Measurements from ENCODE around the gene VSX1.
A peak's percentile ranks its signal among the peaks of the same experiment; 100 is the strongest.

Gene VSX1

DNA sequence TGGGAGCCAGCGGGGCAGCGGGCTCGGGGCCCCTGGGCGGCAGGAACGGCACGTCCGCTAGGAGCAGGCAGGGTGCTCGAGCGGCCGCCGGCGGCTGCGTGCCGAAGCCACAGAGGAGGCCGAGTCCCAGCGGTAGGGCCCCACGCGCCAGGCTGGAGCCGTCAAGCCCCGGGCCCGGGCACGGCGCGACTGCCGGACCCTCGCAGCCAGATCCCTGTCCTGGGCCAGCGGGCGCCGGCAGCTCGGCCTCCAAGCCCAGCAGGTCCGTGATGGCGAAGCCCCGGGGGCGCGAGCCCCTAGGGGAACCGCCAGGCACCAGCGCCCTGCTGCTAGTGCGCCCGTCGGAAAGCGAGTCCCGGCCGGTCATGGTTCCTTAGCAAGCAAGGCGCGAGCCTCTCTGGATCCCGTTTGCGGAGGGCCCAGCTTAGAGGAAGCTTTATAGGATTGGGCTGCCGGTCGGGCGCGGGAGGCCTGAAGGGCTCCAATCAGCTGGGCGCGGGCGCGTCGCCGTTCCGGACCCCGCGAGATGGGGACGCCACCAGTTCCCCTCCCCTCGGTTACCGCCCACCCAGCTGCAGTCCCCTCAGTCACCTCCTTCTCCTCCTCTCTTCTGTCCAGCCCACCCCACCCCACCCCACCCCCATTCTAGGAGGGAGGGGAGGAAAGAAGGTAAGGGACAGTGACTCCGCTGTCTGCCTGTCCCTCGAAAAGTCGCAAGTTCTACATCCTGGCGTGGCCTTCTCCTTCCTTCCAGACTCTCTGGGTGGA, at the start of gene VSX1:
TSS of gene VSX1 (minus strand) at position 412 of the 768 bp plus-strand sequence. CDS start at position 367, 45 bp downstream.
- DNase-seq (ENCODE audit: low read depth in 3 of 3) = no peak

DNA sequence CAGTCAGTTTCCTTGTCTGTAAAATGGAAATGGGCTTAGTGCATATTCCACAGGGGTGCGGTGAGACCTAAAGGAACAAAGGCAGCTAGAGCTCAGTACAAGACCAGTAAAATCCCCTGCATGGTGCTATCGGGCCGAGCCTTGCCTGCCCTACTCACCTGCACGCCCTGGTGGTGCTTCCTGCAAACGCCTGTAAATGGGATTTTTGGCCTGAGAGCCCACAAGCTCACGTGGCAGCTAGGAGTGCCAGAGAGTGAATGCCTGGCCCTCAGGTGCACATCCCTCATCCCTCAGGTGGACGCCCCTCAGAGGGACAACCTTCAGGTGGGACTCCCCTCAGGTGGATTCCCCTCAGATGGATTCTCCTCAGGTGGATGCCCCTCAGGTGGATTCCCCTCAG, 48.0 kb upstream of the VSX1 start:
- DNase-seq (ENCODE audit: low read depth in 3 of 3) = no peak

DNA sequence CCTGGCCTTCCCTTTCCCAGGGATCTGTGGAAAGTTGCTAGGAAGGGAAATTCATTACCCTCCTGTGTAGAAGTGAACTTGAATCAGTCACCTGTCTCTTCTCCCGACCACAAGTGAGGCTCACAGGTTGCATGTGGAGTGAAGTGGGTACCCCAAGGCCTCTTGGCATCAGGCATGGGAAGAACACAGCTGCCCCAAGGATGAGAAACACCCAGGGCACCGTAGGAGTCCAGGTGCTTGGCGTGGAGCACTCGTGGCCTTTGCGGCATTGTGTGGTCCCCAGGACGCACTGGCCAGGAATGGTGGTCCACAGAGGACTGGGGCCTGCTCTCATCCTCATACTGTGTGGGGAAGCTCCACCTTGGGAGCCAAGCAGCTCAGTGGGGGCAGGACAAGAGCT, 47.5 kb upstream of the VSX1 start:
- DNase-seq (ENCODE audit: low read depth in 3 of 3) = no peak

DNA sequence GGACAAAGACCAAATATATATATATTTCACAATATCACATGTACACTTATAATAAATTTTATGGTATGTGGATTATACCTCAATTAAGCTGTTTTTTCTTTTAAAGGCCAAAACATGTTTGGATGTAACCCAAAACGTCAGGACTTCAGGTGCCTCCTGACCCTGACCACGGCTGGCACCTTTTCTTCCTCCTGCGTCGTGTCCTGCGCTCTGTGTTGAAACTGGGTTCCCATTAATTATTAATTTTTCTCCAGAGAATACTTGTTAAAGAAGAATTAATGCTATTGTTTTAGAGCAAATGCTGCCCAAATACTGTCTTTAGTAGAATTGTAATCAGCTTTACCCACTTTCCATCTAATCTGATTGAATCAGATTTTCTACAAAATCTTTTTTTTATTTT, 46.7 kb upstream of the VSX1 start:
- DNase-seq (ENCODE audit: low read depth in 3 of 3) = no peak

DNA sequence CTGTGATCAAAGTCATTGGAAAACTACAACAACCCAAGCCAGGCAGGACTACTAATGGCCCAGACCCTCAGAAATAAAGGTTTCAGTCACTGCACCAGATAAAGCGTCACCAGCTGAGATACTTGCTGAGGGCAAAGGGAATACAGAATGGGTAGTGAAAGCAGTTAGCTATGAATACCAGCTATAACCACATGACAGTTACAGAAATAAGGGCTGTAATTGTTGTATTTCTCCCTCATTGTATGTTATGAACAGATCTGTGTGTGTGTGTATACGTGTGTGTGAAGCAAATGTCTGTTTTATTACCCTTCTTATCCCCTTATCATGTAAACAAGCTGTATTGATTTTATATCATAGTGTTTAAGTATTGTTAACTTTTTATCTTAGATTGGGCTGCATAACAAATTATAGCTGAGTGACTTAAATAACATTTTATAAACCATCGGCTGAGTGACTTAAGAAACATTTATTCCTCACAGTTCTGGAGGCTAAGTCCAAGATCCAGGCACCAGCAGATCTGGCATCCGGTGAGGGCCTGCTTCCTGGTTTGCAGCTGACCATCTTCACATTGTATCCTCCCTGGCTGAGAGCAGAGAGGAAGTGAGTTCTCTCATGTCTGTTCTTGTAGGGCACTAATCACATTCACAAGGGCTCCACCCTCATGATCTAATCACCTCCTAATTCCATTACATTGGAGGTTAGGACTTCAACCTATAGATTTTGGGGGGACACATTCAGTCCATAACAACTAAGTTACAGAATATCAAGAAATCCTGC, 46.0 kb upstream of the VSX1 start:
- no peak for DNase-seq (ENCODE audit: low read depth in 3 of 3)

DNA sequence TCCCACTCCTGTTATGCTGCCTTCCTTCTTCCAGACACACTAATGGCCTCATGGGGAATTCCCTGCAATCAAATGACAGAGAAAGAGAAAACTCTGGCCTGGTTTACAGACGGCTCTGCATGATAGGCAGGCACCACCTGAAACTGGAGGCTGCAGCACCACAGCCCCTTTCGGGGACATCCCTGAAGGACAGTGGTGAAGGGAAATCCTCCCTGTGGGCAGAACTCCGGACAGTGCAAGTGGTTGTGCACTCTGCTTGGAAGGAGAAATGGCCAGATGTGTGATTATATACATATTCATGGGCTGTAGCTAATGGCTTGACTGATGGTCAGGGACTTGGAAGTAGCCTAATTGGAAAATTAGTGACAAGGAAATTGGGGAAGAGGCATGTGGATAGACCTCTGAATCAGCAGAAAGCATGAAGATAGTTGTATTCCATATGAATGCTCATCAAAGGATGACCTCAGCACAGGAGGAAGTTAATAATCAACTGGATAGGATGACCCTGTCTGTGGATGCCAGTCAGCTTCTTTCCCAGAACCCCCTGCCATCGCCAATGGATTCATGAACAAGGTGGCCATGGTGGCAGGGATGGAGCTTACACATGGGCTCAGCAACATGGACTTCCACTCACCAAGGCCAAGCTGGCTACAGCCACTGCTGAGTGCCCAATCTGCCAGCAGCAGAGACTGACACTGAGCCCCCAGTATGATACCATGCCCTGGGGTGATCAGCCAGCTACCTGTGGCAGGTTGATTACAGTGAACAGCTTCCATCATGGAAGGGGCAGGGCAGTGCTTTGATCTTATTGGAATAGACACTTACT, 44.5 kb upstream of the VSX1 start:
- no peak for DNase-seq (ENCODE audit: low read depth in 3 of 3)

DNA sequence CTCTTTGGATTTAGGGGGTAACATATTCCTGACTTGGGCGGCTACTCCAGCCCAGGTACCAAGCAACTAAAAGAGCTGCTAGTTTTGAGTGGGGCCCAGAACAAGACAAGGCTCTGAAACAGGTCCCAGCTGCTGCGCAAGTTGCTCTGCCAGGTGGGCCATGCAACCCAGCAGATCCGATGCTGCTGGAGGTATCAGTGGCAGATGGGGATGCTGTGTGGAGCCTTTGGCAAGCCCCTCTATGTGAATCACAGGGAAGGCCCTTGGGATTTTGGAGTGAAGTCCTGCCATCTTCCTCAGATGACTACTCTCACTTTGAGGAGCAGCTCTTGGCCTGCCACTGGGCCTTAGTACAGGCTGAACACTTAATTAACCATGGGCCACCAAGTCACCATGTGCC, 43.7 kb upstream of the VSX1 start:
- DNase-seq (ENCODE audit: low read depth in 3 of 3) = no peak

DNA sequence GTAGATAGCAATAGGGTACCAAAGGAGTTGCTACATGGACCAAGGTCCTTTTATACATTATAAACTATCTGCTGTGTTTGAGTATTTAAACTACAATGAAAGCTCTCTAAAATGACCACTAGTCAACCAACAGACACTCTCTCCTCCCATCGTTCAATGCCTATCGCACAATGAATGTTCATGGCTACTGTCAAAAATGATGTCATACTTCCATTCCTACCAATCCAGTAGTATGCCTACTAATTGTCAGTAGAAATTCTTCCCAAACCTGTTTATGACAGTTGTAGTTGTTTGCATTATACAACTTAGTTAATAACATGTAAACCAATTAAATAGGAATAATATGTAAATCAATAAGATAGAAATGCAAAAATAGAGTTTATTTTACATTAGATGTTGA, 39.0 kb upstream of the VSX1 start:
- DNase-seq (ENCODE audit: low read depth in 3 of 3) = no peak

DNA sequence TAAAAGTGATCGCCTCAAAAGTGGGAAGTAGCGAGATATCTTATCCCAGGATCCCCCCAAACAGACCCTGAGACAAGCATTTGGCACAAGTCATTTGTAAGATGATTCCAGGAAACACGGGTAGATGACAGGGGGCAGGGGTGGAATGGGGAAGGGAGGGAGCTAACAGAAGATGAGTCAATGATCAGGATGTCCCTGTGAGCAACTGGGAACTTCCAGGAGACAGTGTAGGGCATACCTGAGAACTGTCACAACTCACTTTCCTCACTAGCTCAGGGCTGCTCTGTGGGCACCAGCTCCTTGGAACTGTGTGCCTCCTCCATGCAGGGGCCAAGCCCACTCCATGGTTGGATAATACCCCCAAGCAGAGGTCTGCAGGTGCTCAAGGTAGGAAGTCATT, 38.5 kb upstream of the VSX1 start:
- DNase-seq (ENCODE audit: low read depth in 3 of 3) = no peak

DNA sequence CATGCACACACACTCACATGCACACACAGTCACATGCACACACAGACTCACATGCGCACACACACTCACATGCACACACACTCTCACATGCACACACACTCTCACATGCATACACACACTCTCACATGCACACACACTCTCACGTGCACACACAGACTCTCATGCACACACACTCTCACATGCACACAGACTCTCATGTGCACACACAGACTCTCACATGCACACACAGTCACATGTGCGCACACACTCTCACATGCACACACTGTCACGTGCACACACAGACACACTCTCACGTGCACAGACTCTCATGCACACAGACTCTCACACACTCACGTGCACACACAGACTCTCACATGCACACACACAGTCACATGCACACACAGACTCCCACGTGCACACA, 36.6 kb upstream of the VSX1 start:
- no peak for DNase-seq (ENCODE audit: low read depth in 3 of 3)

DNA sequence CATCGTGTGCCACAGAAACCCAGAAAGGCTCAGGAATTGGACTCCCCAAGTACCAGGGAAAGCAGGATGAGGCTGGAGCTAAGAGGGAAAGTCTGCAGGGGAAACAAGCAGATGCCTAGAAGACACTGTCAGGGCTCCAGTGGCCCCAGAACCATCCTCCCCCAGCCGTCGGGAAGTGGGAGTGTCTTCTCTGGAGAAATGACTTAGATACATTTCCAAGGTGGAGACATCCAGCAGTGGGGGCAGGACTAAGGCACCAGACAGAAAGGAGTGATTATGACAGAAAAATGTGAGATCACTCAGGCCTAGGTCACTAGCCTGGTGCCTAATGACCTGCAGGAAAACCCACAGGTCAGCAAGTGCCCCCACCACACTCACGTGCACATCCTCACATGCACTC, 36.0 kb upstream of the VSX1 start:
- DNase-seq (ENCODE audit: low read depth in 3 of 3) = no peak

DNA sequence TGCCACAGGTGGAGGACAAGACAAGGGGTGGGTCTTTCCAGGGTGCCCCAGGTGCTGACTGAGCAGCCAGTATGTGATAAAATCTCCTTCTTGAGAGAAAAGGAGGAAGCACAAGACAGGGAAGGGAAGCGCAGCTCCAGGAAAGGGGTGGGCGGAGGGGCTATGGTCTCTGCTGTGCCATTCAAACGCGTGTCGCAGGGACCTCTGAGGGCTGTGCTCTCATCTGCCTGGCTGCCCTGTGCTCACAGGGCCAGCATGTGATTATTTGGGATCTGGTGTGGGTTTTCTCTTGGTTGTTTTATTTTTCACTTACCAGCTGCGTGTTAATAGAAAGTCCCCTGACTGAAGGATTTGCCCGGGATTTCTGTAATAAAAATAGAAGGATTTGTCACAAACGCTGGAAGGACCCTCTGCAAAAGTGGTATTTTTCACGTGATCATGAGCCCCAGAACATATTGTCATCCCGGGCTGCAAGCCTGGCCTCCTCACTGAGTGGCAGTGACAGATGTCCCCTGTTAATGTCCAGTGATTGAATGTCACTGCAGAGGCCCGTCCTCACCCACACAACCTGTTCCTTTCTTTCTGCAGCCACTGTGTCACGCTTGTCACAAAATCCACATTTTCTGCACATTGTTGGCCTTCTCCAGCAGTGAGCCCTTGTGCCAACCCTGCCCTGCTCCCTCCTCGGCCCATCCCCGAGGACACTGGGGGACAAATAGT, 35.0 kb upstream of the VSX1 start:
- no peak for DNase-seq (ENCODE audit: low read depth in 3 of 3)

DNA sequence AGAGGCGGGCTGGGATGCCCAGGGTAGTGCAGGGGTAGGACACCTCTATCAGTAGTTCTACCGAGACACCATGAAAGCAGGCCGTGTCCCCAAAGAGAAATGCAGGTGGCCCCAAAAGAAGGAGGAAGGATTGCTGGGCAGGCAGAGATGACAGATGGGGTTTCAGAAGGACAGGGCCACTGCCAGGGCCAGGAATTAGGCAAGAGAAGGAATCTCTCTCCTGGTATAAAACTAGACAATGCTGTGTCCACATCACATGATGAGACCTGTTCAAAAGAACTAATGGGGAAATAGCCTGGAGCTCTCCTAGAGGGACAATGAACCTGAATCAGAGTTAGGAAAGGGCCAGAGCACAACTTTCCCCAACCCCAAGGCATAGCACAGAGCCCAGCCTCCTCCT, 21.6 kb upstream of the VSX1 start:
- DNase-seq (ENCODE audit: low read depth in 3 of 3) = no peak

DNA sequence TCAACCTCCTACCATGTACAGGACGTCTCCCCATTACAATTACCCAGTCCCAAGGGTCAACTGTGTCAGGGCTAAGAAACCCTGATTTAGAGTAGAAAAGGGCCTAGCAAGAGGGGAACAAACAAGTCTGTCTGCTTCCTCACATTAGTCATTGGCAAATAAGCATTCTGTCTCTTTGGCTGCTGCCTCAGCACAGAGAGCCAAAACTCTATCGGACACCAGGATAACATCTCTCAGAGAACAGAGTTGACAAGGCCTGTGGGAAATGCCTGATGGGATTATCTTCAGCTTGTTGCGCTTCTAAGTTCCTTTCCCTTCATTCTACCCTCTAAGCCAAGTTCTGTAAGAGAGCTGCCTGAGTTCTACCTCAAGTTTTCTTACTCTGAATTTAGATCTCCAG, 19.0 kb upstream of the VSX1 start:
- DNase-seq (ENCODE audit: low read depth in 3 of 3) = no peak

DNA sequence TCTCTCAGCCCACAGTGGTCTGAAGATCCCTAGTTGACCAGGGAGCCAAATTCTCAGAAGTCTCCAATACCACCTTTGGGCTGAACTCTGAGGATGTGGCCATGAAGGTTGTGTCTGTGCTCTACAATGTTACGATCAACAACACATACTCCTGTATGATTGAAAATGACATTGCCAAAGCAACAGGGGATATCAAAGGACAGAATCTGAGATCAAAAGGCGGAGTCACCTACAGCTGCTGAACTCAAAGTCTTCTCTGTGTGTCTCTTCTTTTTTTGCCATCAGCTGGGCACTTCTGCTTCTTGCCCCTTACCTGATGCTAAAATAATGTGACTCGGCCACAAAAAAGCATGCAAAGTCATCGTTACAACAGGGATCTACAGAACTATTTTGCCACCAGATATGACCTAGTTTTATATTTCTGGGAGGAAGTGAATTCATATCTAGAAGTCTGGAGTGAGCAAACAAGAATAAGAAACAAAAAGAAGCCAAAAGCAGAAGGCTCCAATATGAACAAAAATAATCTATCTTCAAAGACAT, 17.7 kb upstream of the VSX1 start:
- no peak for DNase-seq (ENCODE audit: low read depth in 3 of 3)

DNA sequence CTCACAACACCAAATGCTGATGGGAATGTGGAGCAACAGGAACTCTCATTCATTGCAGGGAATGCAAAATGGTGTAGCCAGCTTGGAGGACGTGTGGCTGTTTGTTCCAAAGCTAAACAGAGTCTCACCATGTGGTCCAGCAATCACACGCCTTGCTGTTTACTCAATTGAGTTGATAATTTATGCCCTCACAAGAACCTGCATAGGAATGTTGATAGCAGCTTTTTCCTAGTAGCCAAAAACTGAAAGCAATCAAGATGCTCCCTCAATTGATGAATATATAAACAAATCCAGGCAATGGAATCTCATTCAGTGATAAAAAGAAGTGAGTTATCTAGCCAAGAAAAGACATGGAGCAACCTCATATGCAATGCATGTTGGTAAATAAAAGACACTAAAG, 15.6 kb upstream of the VSX1 start:
- no peak for DNase-seq (ENCODE audit: low read depth in 3 of 3)

DNA sequence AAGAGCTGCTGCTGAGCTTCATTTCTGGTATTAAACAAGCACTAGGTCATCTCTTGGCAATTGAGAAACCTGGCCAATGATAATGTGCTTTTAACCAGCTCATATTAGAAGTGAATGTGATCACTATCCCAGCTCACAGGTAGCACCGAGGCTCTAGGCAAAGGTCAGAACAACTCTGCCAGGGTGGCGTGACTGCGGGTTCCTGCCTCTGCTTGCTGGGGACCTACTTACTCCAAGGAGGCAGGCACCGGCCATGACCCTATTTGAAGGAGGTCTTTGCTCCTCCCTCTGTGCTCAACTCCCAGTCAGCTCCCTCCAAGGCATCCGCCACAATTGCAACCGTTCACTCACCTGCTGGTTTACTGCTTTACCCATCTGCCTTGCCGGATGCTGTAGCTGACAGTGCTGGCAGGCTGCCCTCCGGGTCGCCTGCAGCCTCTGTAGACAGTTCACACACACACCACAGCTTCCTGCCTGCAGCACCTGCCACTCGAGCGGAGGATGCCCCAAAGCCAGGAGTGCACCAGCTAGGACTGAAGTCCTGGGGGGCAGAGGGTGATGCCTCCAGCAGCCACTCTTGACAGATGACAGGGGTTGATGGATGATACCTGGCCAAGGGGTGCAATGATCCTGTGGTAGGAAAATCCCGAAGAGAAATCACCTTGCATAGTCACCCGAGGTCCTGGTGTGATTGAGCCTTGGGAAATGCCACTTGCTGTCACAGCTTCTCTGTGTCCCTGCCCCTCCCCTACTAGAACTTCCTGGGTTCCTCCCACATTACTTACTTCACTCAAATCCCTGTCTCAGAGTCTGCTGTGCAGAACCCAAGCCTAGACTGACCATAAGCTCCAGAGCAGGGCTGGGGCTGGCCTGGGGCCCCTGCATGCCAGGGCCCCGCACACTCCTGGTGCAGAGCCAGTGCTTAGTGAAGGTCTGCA, 8.8 kb upstream of the VSX1 start:
- DNase-seq (ENCODE audit: low read depth in 3 of 3) = peak in 2 of 3 donors; percentile 39 to 41

DNA sequence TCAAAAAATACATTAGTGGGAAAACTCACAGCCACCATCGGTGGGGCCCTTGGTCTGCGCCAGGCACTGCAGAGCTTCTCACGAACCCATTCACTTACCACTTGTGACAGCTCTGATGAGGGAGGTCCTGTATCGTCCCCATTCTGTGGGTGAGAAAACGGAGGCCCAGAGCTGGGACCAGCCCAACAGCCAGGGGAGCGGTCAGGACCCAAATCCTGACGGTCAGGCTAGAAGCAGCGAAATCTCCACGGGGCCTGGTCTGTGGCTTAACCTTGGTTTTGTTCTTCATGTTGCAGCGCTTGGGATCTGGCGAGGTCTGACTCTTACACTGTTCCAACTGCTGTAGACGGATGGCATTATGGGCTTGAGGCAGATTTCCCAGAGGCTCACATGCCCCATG, 7.7 kb upstream of the VSX1 start:
- DNase-seq (ENCODE audit: low read depth in 3 of 3) = no peak

DNA sequence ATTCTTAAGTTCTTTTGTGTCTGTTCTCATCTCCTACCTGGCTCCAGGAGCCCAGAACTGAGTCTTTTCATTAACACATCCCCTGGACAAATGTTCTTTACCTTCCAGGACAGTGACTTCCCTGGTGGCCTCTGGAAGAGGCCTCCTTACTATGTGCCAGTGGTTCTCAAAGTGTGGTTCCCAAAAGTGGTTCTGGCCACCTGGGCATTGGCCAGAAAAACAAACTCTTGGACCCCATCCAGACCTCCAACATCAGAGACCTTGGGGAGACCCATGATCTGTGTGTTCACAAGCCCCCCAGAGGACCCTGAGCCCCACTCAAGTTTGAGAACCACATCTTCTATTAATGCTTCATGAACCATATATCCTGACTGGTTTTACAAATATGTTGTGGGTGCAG, 7.2 kb upstream of the VSX1 start:
- DNase-seq (ENCODE audit: low read depth in 3 of 3) = no peak

DNA sequence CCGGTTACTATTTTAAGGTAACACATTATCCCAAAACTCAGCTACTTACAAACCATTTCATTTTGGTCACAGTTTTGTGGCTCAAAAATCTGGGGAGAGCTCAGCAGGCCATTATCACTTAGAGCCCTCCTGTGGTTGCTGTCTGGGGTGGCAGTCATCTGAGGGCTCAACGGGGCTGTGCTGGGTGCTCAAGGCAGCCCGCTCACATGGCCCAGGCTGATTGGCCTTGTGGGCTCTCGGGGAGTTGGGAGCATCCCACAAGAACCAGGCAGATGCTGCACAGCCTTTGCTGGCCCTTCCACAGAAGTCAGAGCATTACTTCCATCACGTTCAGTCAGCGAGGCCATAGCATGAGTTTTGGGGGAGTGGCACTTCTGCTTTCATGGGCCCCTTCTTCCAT, 6.3 kb upstream of the VSX1 start:
- DNase-seq (ENCODE audit: low read depth in 3 of 3) = no peak

Measured in stimulated activated CD4-positive, alpha-beta T cell treated with anti-CD3 and anti-CD28 coated beads, TNF-alpha, amount 100 ng/mL, for 48 hours (primary cell).